H9 (cell line): ENCODE measurements around the gene MRPL55. TPM values are rescaled to one million over a fixed set of nuclear protein-coding genes. Genes with fewer than 3 reads are reported as not detected.

Experiments used
- DNase-seq: peaks from one replicate; pipeline ENCODE4 v3.0.0-alpha.2; 2017
- H2AFZ ChIP-seq: one replicate; pipeline ENCODE4 v1.6.1; 2013; ENCODE audit warnings: mild to moderate bottlenecking, low read length, control low read depth, moderate library complexity
- H2AK5ac ChIP-seq: 2 replicates; pipeline ENCODE4 v1.6.1; 2013; ENCODE audit warnings: low read length, control low read depth, mixed read lengths; ENCODE audit not compliant: insufficient read length
- H2BK120ac ChIP-seq: one replicate; pipeline ENCODE4 v1.6.1; 2013; ENCODE audit warnings: low read depth, mild to moderate bottlenecking, low read length, control low read depth, inconsistent platforms; ENCODE audit not compliant: poor library complexity, severe bottlenecking
- H2BK12ac ChIP-seq: 2 replicates; pipeline ENCODE4 v1.6.1; 2013; ENCODE audit warnings: low read length, control low read depth, mixed read lengths, low read depth; ENCODE audit not compliant: insufficient read length
- H2BK15ac ChIP-seq: 2 replicates; pipeline ENCODE4 v1.6.1; 2013; ENCODE audit warnings: low read depth, low read length, control low read depth
- H2BK20ac ChIP-seq: one replicate; pipeline ENCODE4 v1.6.1; 2013; ENCODE audit warnings: low read depth, mild to moderate bottlenecking, low read length, control low read depth, inconsistent platforms; ENCODE audit not compliant: poor library complexity, severe bottlenecking
- H2BK5ac ChIP-seq: 2 replicates; pipeline ENCODE4 v1.6.1; 2013; ENCODE audit warnings: low read length, control low read depth, mixed read lengths; ENCODE audit not compliant: insufficient read length
- H3K14ac ChIP-seq: 2 replicates; pipeline ENCODE4 v1.6.1; 2013; ENCODE audit warnings: low read length, control low read depth; ENCODE audit not compliant: insufficient read depth
- H3K18ac ChIP-seq: 2 replicates; pipeline ENCODE4 v1.6.1; 2013; ENCODE audit warnings: low read depth, mild to moderate bottlenecking, mixed read lengths, low read length, control low read depth; ENCODE audit not compliant: insufficient read length
- H3K23ac ChIP-seq: 2 replicates; pipeline ENCODE4 v1.6.1; 2013; ENCODE audit warnings: low read length, control low read depth, mixed read lengths, low read depth; ENCODE audit not compliant: insufficient read length
- H3K23me2 ChIP-seq: 2 replicates; pipeline ENCODE4 v1.6.1; 2013; ENCODE audit warnings: low read depth, mild to moderate bottlenecking, mixed read lengths, low read length, control low read depth; ENCODE audit not compliant: insufficient read length, poor library complexity, severe bottlenecking
- H3K27ac ChIP-seq: 2 replicates; pipeline ENCODE4 v1.5.1; 2013; ENCODE audit warnings: low read length, control low read depth, mixed read lengths, low read depth; ENCODE audit not compliant: insufficient read length
- H3K27me3 ChIP-seq: 2 replicates; pipeline ENCODE4 v1.6.1; 2013; ENCODE audit warnings: low read length, control low read depth, inconsistent platforms; ENCODE audit not compliant: insufficient read depth
- H3K4ac ChIP-seq: 2 replicates; pipeline ENCODE4 v1.6.1; 2013; ENCODE audit warnings: low read depth, mild to moderate bottlenecking, control low read depth, inconsistent platforms, low read length, moderate library complexity
- H3K4me1 ChIP-seq: 2 replicates; pipeline ENCODE4 v1.6.1; 2013; ENCODE audit warnings: low read length, control low read depth, inconsistent platforms; ENCODE audit not compliant: insufficient read depth
- H3K4me2 ChIP-seq: 2 replicates; pipeline ENCODE4 v1.6.1; 2013; ENCODE audit warnings: low read length, control low read depth, mixed read lengths; ENCODE audit not compliant: insufficient read length, insufficient read depth
- H3K56ac ChIP-seq: 2 replicates; pipeline ENCODE4 v1.6.1; 2013; ENCODE audit warnings: low read depth, mild to moderate bottlenecking, mixed read lengths, low read length, control low read depth; ENCODE audit not compliant: insufficient read length
- H3K79me1 ChIP-seq: 2 replicates; pipeline ENCODE4 v1.6.1; 2013; ENCODE audit warnings: low read depth, mild to moderate bottlenecking, moderate library complexity, low read length, control low read depth, inconsistent platforms; ENCODE audit not compliant: insufficient read depth, poor library complexity, severe bottlenecking
- H3K79me2 ChIP-seq: 2 replicates; pipeline ENCODE4 v1.6.1; 2013; ENCODE audit warnings: low read length, control low read depth, inconsistent platforms; ENCODE audit not compliant: insufficient read depth
- H3K9ac ChIP-seq: 2 replicates; pipeline ENCODE4 v1.6.1; 2013; ENCODE audit warnings: low read length, control low read depth, mixed read lengths; ENCODE audit not compliant: insufficient read length; ENCODE audit errors: extremely low read depth
- H3K9me3 ChIP-seq: one replicate; pipeline ENCODE4 v1.6.1; 2013; ENCODE audit warnings: low read depth, low read length, inconsistent platforms; ENCODE audit not compliant: control insufficient read depth
- H3T11ph ChIP-seq: one replicate; pipeline ENCODE4 v1.6.1; 2013; ENCODE audit warnings: mild to moderate bottlenecking, low read length, control low read depth, inconsistent platforms
- H4K20me1 ChIP-seq: one replicate; pipeline ENCODE4 v1.6.1; 2013; ENCODE audit not compliant: control insufficient read depth, insufficient read length, insufficient read depth
- H4K5ac ChIP-seq: 2 replicates; pipeline ENCODE4 v1.6.1; 2013; ENCODE audit warnings: low read depth, mild to moderate bottlenecking, mixed read lengths, low read length, control low read depth; ENCODE audit not compliant: insufficient read length
- H4K8ac ChIP-seq: replicated peaks from 2 replicates; pipeline ENCODE4 v1.6.1; 2013; ENCODE audit warnings: low read length, control low read depth, mixed read lengths, low read depth; ENCODE audit not compliant: insufficient read length
- H4K91ac ChIP-seq: 2 replicates; pipeline ENCODE4 v1.6.1; 2013; ENCODE audit warnings: low read depth, mild to moderate bottlenecking, moderate library complexity, mixed read lengths, low read length, control low read depth; ENCODE audit not compliant: insufficient read length
- H3K27ac Mint-ChIP-seq, 3 experiments: 2 replicates in 2 of 3; 3 replicates in 1 of 3; pipeline ENCODE4 v1.8.0; 2020 to 2021; ENCODE audit warnings: mixed read lengths in 3 of 3, mild to moderate bottlenecking in 1 of 3, moderate library complexity in 1 of 3
- H3K27me3 Mint-ChIP-seq: 2 replicates; pipeline ENCODE4 v1.8.0; 2021; ENCODE audit warnings: low read depth, mild to moderate bottlenecking, moderate library complexity, mixed read lengths
- H3K36me3 Mint-ChIP-seq, 3 experiments: 2 replicates in 2 of 3; 3 replicates in 1 of 3; pipeline ENCODE4 v1.8.0; 2020 to 2021; ENCODE audit warnings: low read depth in 3 of 3, mixed read lengths in 3 of 3; ENCODE audit not compliant: insufficient read depth in 1 of 3
- H3K4me1 Mint-ChIP-seq, 2 experiments: 2 replicates each; pipeline ENCODE4 v1.8.0; 2020; ENCODE audit warnings: mixed read lengths in 2 of 2
- H3K4me3 Mint-ChIP-seq, 2 experiments: 2 replicates in 1 of 2; 3 replicates in 1 of 2; pipeline ENCODE4 v1.8.0; 2020 to 2021; ENCODE audit warnings: mild to moderate bottlenecking in 2 of 2, mixed read lengths in 2 of 2, moderate library complexity in 1 of 2
- H3K9me3 Mint-ChIP-seq, 2 experiments: 2 replicates in 1 of 2; 3 replicates in 1 of 2; pipeline ENCODE4 v1.8.0; 2020; ENCODE audit warnings: mild to moderate bottlenecking in 2 of 2, mixed read lengths in 2 of 2, moderate library complexity in 1 of 2
- CTCF ChIP-seq: fragments of 200-600 bp; sonication (generic); conservative IDR thresholded peaks from 3 replicates; pipeline ENCODE4 v1.8.0; 2021; ENCODE audit warnings: antibody characterized with exemption, mild to moderate bottlenecking
- WGBS: extraction: QIAGEN DNeasy Blood & Tissue Kit; methylation state at CpG from one replicate; pipeline ENCODE4 v1.1.7; 2013; ENCODE audit warnings: missing lambda C conversion rate, low lambda C conversion rate, mixed read lengths; ENCODE audit not compliant: insufficient read length; ENCODE audit errors: extremely low coverage; 5-methylcytosine and 5-hydroxymethylcytosine counted together
- total RNA-seq: library from RNA; stranded (reverse); gene quantifications from 2 replicates; pipeline ENCODE4 v1.2.1, GENCODE V29; 2021

The MRPL55 gene
- total RNA-seq, 1 experiment from 2014 or later = 62.3 TPM

GRCh38 chr1:228089519-228090380 lies 19.3 kb downstream of the MRPL55 start:
- H2BK120ac ChIP-seq = no peak overlapping the region
- no peak overlapping the region for H3K18ac ChIP-seq
- H3K56ac ChIP-seq = no peak overlapping the region
- H3K9ac ChIP-seq = peak overlapping the region; percentile 20
- H2BK5ac ChIP-seq = no peak overlapping the region
- no peak overlapping the region for H3K14ac ChIP-seq
- no peak overlapping the region for H3K4ac ChIP-seq
- no peaks in the 10 kb centered on the region for H3K27me3 ChIP-seq
- H3K27ac Mint-ChIP-seq = peak overlapping the region in 1 of 3 experiments; percentile 73; a peak in 2 of 7 replicates
- peaks cover 95% of the 10 kb centered on the region for H3K79me2 ChIP-seq
- no peak overlapping the region for H4K5ac ChIP-seq
- H2AK5ac ChIP-seq = no peak overlapping the region
- no peaks in the 10 kb centered on the region for H3K4me1 ChIP-seq
- no peaks in the 10 kb centered on the region for H3K27me3 Mint-ChIP-seq
- no peak for TF ChIP-seq CTCF
- WGBS = no CpG with 5 or more reads among the region's 12 CpGs
- H3K4me2 ChIP-seq = no peak overlapping the region
- no peak overlapping the region for H3K23ac ChIP-seq
- no peak overlapping the region for H4K91ac ChIP-seq
- peaks cover 7% of the 10 kb centered on the region in 2 experiments for H3K9me3 Mint-ChIP-seq
- H3K23me2 ChIP-seq = no peaks in the 10 kb centered on the region
- no peak for DNase-seq
- H3K4me3 Mint-ChIP-seq = no peak overlapping the region
- H3K9me3 ChIP-seq = no peaks in the 10 kb centered on the region
- peaks cover 5% of the 10 kb centered on the region for H4K20me1 ChIP-seq
- no peak overlapping the region for H2AFZ ChIP-seq
- H2BK12ac ChIP-seq = no peak overlapping the region
- H3K27ac ChIP-seq = no peak overlapping the region
- H3K79me1 ChIP-seq = peaks cover 22% of the 10 kb centered on the region
- peaks cover 28 to 35% of the 10 kb centered on the region in 2 experiments for H3K4me1 Mint-ChIP-seq
- no peak overlapping the region for H2BK20ac ChIP-seq
- no peak overlapping the region for H2BK15ac ChIP-seq
- H4K8ac ChIP-seq = no peak overlapping the region
- H3T11ph ChIP-seq = no peak overlapping the region
- peaks cover 27 to 35% (median 30%) of the 10 kb centered on the region in 3 experiments for H3K36me3 Mint-ChIP-seq
